Measurements from ENCODE around the gene SGO2. TPM values are rescaled to one million over a fixed set of nuclear protein-coding genes. Genes with fewer than 3 reads are reported as not detected.
A peak's percentile ranks its signal among the peaks of the same experiment; 100 is the strongest.

The SGO2 gene
- total and polyA plus RNA-seq, 2 of the 13 experiments (the other 11 are each of a cell fraction or from before 2014, with no cell fraction given) = 5.1 to 16.2 TPM

DNA sequence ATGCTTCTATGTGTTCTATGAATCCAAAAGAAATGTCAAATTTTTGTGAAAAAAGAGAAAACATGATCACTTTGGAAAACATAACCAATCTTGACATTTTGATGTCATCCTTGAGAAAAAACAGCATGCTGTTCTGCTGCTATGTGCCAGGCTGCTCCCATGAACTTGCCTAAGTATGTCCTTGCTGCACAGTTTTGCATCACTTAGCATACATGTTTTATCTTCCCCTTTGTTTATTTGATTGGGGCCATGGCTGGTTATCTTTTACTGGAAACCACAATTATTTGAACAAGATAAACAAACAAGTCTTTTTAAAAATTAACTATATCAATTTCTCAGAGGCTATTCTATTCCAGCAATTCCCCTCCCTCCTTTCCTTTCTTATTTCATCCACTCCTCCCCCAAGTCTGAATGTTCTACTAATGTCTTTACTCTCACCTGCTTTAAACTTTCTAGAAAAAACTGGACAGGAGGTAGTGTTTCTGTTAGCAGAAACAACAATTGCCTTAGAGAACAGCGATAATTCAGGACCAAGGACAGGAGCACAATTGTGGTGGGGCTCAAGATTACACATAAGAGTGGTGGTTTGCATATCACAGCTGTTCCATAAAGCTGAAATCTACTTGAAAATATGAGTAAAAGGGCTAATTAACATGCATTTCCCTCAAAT is 66.5 kb downstream of the SGO2 start (continued):
- TF ChIP-seq, protein P1, sequence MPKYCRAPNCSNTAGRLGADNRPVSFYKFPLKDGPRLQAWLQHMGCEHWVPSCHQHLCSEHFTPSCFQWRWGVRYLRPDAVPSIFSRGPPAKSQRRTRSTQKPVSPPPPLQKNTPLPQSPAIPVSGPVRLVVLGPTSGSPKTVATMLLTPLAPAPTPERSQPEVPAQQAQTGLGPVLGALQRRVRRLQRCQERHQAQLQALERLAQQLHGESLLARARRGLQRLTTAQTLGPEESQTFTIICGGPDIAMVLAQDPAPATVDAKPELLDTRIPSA (CRISPR knock-in tag; IDR thresholded peaks at IDR 0.05; ENCODE audit: borderline replicate concordance) = no peak
- TF ChIP-seq ZNF616 (CRISPR knock-in tag; IDR thresholded peaks at IDR 0.05; ENCODE audit: low read depth) = no peak
- no peak for TF ChIP-seq CBX2 (IDR thresholded peaks at IDR 0.05; ENCODE audit: low read depth, low read length)
- no peak for TF ChIP-seq CBX2 (CRISPR knock-in tag; IDR thresholded peaks at IDR 0.05; ENCODE audit: low read depth)
- no peak for TF ChIP-seq SOX13 (IDR thresholded peaks at IDR 0.05)
- peak in 1 of 2 experiments; percentile 46; a peak in 2 of 4 replicates for TF ChIP-seq SOX13 (CRISPR knock-in tag; conservative IDR thresholded peaks at IDR 0.05 in 1 of 2, IDR thresholded peaks at IDR 0.05 in 1 of 2)
- no peak for TF ChIP-seq ZNF282 (IDR thresholded peaks at IDR 0.05; ENCODE audit: partially characterized antibody)
- TF ChIP-seq, protein P2, sequence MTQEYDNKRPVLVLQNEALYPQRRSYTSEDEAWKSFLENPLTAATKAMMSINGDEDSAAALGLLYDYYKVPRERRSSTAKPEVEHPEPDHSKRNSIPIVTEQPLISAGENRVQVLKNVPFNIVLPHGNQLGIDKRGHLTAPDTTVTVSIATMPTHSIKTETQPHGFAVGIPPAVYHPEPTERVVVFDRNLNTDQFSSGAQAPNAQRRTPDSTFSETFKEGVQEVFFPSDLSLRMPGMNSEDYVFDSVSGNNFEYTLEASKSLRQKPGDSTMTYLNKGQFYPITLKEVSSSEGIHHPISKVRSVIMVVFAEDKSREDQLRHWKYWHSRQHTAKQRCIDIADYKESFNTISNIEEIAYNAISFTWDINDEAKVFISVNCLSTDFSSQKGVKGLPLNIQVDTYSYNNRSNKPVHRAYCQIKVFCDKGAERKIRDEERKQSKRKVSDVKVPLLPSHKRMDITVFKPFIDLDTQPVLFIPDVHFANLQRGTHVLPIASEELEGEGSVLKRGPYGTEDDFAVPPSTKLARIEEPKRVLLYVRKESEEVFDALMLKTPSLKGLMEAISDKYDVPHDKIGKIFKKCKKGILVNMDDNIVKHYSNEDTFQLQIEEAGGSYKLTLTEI (CRISPR knock-in tag; conservative IDR thresholded peaks at IDR 0.05) = no peak
- no peak for TF ChIP-seq SATB2 (CRISPR knock-in tag; IDR thresholded peaks at IDR 0.05)
- no peak for TF ChIP-seq ZNF432 (CRISPR knock-in tag; IDR thresholded peaks at IDR 0.05; ENCODE audit: borderline replicate concordance)
- TF ChIP-seq ASH2L (IDR thresholded peaks at IDR 0.05; ENCODE audit: insufficient read length, low read depth, low read length) = peak; percentile 37
- TF ChIP-seq, protein P3, sequence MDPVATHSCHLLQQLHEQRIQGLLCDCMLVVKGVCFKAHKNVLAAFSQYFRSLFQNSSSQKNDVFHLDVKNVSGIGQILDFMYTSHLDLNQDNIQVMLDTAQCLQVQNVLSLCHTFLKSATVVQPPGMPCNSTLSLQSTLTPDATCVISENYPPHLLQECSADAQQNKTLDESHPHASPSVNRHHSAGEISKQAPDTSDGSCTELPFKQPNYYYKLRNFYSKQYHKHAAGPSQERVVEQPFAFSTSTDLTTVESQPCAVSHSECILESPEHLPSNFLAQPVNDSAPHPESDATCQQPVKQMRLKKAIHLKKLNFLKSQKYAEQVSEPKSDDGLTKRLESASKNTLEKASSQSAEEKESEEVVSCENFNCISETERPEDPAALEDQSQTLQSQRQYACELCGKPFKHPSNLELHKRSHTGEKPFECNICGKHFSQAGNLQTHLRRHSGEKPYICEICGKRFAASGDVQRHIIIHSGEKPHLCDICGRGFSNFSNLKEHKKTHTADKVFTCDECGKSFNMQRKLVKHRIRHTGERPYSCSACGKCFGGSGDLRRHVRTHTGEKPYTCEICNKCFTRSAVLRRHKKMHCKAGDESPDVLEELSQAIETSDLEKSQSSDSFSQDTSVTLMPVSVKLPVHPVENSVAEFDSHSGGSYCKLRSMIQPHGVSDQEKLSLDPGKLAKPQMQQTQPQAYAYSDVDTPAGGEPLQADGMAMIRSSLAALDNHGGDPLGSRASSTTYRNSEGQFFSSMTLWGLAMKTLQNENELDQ (CRISPR knock-in tag; IDR thresholded peaks at IDR 0.05; ENCODE audit: borderline replicate concordance) = no peak
- TF ChIP-seq CBX1 (IDR thresholded peaks at IDR 0.05; ENCODE audit: low read depth) = no peak
- no peak for TF ChIP-seq YY1 (IDR thresholded peaks at IDR 0.05; ENCODE audit: insufficient read depth, insufficient replicate concordance, low read depth, low read length)
- no peak for TF ChIP-seq SIN3B (IDR thresholded peaks at IDR 0.05; ENCODE audit: low read length)
- TF ChIP-seq, protein P4, sequence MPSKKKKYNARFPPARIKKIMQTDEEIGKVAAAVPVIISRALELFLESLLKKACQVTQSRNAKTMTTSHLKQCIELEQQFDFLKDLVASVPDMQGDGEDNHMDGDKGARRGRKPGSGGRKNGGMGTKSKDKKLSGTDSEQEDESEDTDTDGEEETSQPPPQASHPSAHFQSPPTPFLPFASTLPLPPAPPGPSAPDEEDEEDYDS (CRISPR knock-in tag; IDR thresholded peaks at IDR 0.05) = no peak
- TF ChIP-seq, protein P5, sequence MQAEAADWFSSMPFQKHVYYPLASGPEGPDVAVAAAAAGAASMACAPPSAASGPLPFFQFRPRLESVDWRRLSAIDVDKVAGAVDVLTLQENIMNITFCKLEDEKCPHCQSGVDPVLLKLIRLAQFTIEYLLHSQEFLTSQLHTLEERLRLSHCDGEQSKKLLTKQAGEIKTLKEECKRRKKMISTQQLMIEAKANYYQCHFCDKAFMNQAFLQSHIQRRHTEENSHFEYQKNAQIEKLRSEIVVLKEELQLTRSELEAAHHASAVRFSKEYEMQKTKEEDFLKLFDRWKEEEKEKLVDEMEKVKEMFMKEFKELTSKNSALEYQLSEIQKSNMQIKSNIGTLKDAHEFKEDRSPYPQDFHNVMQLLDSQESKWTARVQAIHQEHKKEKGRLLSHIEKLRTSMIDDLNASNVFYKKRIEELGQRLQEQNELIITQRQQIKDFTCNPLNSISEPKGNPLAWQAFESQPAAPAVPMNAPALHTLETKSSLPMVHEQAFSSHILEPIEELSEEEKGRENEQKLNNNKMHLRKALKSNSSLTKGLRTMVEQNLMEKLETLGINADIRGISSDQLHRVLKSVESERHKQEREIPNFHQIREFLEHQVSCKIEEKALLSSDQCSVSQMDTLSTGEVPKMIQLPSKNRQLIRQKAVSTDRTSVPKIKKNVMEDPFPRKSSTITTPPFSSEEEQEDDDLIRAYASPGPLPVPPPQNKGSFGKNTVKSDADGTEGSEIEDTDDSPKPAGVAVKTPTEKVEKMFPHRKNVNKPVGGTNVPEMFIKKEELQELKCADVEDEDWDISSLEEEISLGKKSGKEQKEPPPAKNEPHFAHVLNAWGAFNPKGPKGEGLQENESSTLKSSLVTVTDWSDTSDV (CRISPR knock-in tag; IDR thresholded peaks at IDR 0.05) = no peak
- TF ChIP-seq, protein P6, sequence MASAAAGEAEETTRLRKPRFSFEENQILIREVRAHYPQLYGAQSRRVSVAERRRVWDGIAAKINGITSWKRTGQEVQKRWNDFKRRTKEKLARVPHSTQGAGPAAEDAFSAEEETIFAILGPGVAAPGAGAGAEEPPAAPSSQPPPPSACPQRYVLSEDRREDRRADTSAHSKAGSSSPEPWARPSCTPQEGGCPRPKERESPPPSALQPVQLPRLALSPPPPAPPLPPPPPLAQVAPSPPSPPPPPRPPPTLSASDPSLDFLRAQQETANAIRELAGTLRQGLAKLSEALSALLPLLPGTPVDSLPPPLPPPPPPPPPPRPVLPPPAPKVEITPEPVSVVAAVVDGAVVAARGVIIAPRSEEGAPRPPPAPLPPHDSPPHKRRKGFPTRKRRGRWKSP (CRISPR knock-in tag; IDR thresholded peaks at IDR 0.05) = no peak
- TF ChIP-seq, protein P7, sequence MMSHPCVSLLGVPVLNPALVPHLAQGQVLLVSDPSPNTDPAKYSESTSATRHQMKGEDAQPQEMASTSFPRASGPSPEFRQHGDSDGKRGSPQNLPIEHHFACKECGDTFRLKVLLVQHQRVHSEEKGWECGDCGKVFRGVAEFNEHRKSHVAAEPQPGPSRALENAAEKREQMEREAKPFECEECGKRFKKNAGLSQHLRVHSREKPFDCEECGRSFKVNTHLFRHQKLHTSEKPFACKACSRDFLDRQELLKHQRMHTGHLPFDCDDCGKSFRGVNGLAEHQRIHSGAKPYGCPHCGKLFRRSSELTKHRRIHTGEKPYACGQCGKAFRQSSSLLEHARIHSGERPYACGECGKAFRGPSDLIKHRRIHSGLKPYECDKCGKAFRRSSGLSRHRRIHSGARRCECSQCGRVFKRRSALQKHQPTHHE (CRISPR knock-in tag; IDR thresholded peaks at IDR 0.05; ENCODE audit: borderline replicate concordance) = no peak

Measured in HepG2 (cell line).